Liver (tissue), 9 donors: ENCODE measurements around the gene RPS27A. TPM values are rescaled to one million over a fixed set of nuclear protein-coding genes. Genes with fewer than 3 reads are reported as not detected.

Experiments
- DNase-seq: peaks from one replicate; pipeline ENCODE4 v3.0.0-alpha.2; 2017; ENCODE audit warnings: low spot score
- H3K27ac ChIP-seq, 2 donors: one replicate each; pipeline ENCODE4 v1.7.0; 2013; ENCODE audit warnings: inconsistent platforms in 2 of 2, low read length in 2 of 2, control low read depth in 1 of 2, low read depth in 1 of 2, mild to moderate bottlenecking in 1 of 2
- H3K27me3 ChIP-seq, 4 donors: one replicate each; pipeline versions ENCODE4 v1.6.1 to v1.7.0; 2013; ENCODE audit warnings: low read length in 3 of 4, inconsistent platforms in 1 of 4, mild to moderate bottlenecking in 1 of 4, moderate library complexity in 1 of 4; ENCODE audit not compliant: control insufficient read depth in 4 of 4, insufficient read depth in 4 of 4
- H3K36me3 ChIP-seq, 4 donors: one replicate each; pipeline versions ENCODE4 v1.6.1 to v1.7.0; 2013; ENCODE audit warnings: low read length in 3 of 4, mild to moderate bottlenecking in 3 of 4, low read depth in 1 of 4, moderate library complexity in 1 of 4; ENCODE audit not compliant: control insufficient read depth in 4 of 4, insufficient read depth in 3 of 4
- H3K4me1 ChIP-seq, 4 donors: one replicate each; pipeline versions ENCODE4 v1.6.1 to v1.7.0; 2013; ENCODE audit warnings: low read length in 3 of 4, mild to moderate bottlenecking in 3 of 4, moderate library complexity in 1 of 4; ENCODE audit not compliant: control insufficient read depth in 4 of 4, insufficient read depth in 4 of 4
- H3K4me3 ChIP-seq, 3 donors: one replicate each; pipeline versions ENCODE4 v1.6.1 to v1.7.0; 2013; ENCODE audit warnings: low read length in 3 of 3, control low read depth in 1 of 3, low read depth in 1 of 3, mild to moderate bottlenecking in 1 of 3
- H3K9ac ChIP-seq, 2 donors: one replicate each; pipeline ENCODE4 v1.7.0; 2013; ENCODE audit warnings: low read length in 2 of 2, mild to moderate bottlenecking in 2 of 2, moderate library complexity in 2 of 2, control low read depth in 1 of 2, low read depth in 1 of 2
- H3K9me3 ChIP-seq, 4 donors: one replicate each; pipeline versions ENCODE4 v1.6.1 to v1.7.0; 2013; ENCODE audit warnings: low read length in 3 of 4; ENCODE audit not compliant: control insufficient read depth in 4 of 4
- CTCF ChIP-seq: fragments of 150-350 bp; IDR thresholded peaks from 2 replicates; pipeline ENCODE4 v1.5.1; 2017; ENCODE audit warnings: improper control_type of control experiment, low read depth, low read length; ENCODE audit not compliant: missing input control
- EGR1 ChIP-seq, 2 donors: IDR thresholded peaks; 2 replicates each; pipeline ENCODE4 v1.6.1; 2016 to 2018; ENCODE audit warnings: antibody characterized with exemption in 2 of 2, low read depth in 2 of 2
- FOXA2 ChIP-seq: IDR thresholded peaks from 2 replicates; pipeline ENCODE4 v1.6.1; 2016; ENCODE audit warnings: antibody characterized with exemption
- HNF4G ChIP-seq: IDR thresholded peaks from 2 replicates; pipeline ENCODE4 v1.6.1; 2016; ENCODE audit warnings: antibody characterized with exemption
- JUND ChIP-seq, 2 donors: IDR thresholded peaks; 2 replicates each; pipeline ENCODE4 v1.6.1; 2016; ENCODE audit warnings: antibody characterized with exemption in 2 of 2
- NR2F2 ChIP-seq: IDR thresholded peaks from 2 replicates; pipeline ENCODE4 v1.6.1; 2016; ENCODE audit warnings: antibody characterized with exemption
- RXRA ChIP-seq, 2 donors: IDR thresholded peaks; 2 replicates each; pipeline ENCODE4 v1.6.1; 2017 to 2018; ENCODE audit warnings: antibody characterized with exemption in 2 of 2, mild to moderate bottlenecking in 1 of 2
- TAF1 ChIP-seq: conservative IDR thresholded peaks from 2 replicates; pipeline ENCODE4 v1.6.1; 2016; ENCODE audit warnings: antibody characterized with exemption, mild to moderate bottlenecking
- YY1 ChIP-seq: IDR thresholded peaks from 2 replicates; pipeline ENCODE4 v1.6.1; 2016; ENCODE audit warnings: antibody characterized with exemption, mild to moderate bottlenecking
- WGBS: extraction: QIAGEN DNeasy Blood & Tissue Kit; methylation state at CpG from one replicate; pipeline ENCODE4 v1.1.7; 2013; 5-methylcytosine and 5-hydroxymethylcytosine counted together
- polyA plus RNA-seq, 2 donors: library from polyadenylated mRNA; stranded (reverse) in 1 of 2; unstranded in 1 of 2; fragments of 200-250 nt in 1 of 2; fragments of >200 nt in 1 of 2; fragmentation: Nextera tagmentation in 1 of 2; extraction: Ambion mirVana in 1 of 2; gene quantifications; one replicate each; pipeline versions ENCODE4 v1.2.1 to v1.2.3, GENCODE V29; 2013 to 2015
- total RNA-seq, 2 donors: library from RNA; depleted of rRNA; stranded (reverse); fragments of >200 nt; gene quantifications; one replicate each; pipeline ENCODE4 v1.2.3, GENCODE V29; 2014
- TF ChIP-seq, protein P1 (sequence below): IDR thresholded peaks from 2 replicates; pipeline ENCODE4 v1.6.1; 2016; ENCODE audit warnings: antibody characterized with exemption, mild to moderate bottlenecking
- TF ChIP-seq, protein P2 (sequence below): IDR thresholded peaks from 2 replicates; pipeline ENCODE4 v1.6.1; 2016; ENCODE audit warnings: antibody characterized with exemption
- donor health status: healthy.
- donor health status: healthy.
- donor health status: healthy.
- donor health status: healthy.
- donor health status: healthy.

Gene RPS27A
- total and polyA plus RNA-seq, 4 donors, result 225 to 655 (median 490) TPM

DNA sequence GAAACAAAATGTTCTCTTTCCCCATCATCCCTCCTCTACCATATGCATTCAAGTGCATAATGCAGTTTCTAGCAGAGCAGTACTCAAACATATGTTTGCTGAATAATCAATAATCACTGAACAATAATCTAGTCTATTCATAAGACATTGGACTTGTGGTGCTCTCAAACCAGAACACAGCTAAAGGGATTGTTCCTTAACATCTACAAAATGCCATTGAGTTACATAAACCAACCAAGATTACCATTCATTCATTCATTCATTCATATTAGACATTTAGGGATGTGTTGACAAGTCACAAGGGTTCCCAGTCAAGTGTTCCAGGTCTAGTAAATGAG lies 4.3 kb upstream of the RPS27A start:
- H3K27ac ChIP-seq, result no peak overlapping the region
- TF ChIP-seq RXRA (IDR thresholded peaks at IDR 0.05), result no peak
- no peak for TF ChIP-seq NR2F2
- no peak for TF ChIP-seq EGR1 (IDR thresholded peaks at IDR 0.05; ENCODE audit: low read depth in 2 of 2)
- no peak for TF ChIP-seq JUND (IDR thresholded peaks at IDR 0.05)
- no peak for TF ChIP-seq CTCF
- TF ChIP-seq, protein P1, sequence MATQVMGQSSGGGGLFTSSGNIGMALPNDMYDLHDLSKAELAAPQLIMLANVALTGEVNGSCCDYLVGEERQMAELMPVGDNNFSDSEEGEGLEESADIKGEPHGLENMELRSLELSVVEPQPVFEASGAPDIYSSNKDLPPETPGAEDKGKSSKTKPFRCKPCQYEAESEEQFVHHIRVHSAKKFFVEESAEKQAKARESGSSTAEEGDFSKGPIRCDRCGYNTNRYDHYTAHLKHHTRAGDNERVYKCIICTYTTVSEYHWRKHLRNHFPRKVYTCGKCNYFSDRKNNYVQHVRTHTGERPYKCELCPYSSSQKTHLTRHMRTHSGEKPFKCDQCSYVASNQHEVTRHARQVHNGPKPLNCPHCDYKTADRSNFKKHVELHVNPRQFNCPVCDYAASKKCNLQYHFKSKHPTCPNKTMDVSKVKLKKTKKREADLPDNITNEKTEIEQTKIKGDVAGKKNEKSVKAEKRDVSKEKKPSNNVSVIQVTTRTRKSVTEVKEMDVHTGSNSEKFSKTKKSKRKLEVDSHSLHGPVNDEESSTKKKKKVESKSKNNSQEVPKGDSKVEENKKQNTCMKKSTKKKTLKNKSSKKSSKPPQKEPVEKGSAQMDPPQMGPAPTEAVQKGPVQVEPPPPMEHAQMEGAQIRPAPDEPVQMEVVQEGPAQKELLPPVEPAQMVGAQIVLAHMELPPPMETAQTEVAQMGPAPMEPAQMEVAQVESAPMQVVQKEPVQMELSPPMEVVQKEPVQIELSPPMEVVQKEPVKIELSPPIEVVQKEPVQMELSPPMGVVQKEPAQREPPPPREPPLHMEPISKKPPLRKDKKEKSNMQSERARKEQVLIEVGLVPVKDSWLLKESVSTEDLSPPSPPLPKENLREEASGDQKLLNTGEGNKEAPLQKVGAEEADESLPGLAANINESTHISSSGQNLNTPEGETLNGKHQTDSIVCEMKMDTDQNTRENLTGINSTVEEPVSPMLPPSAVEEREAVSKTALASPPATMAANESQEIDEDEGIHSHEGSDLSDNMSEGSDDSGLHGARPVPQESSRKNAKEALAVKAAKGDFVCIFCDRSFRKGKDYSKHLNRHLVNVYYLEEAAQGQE, result no peak
- no peak for TF ChIP-seq YY1
- TF ChIP-seq, protein P2, sequence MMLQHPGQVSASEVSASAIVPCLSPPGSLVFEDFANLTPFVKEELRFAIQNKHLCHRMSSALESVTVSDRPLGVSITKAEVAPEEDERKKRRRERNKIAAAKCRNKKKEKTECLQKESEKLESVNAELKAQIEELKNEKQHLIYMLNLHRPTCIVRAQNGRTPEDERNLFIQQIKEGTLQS, result no peak
- no peak for TF ChIP-seq FOXA2
- no peak for TF ChIP-seq TAF1
- H3K4me1 ChIP-seq, result peaks cover 0 to 14% (median 6%) of the 10 kb centered on the region in 4 donors
- H3K36me3 ChIP-seq, result peaks cover 0 to 2% (median 0%) of the 10 kb centered on the region in 4 donors
- no peak overlapping the region for H3K4me3 ChIP-seq
- H3K9me3 ChIP-seq, result no peaks in the 10 kb centered on the region
- no peaks in the 10 kb centered on the region for H3K27me3 ChIP-seq
- DNase-seq, result no peak
- H3K9ac ChIP-seq, result no peak overlapping the region

DNA sequence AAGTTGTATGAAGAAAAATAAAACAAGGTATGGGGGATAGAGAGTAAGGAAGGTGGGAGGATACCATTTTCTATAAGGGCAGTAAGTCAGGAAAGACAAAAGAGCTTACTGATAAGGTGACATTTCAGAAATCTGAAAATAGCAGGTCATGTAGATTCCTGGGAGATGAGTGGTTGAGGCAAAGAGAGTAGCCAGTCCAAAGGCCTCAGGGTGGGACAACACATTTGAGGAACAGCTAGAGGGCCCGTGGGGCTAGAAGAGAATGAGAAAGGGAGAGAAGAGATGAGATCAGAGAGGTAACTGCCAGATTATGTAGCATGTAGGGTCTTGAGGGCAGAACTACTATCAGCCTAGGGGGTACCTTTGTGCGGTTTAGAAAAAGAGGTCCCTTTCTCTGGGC lies 3.3 kb upstream of the RPS27A start:
- Histone ChIP-seq H3K9ac (no peak overlapping the region), H3K4me1 (peaks cover under 1 to 21% (median 11%) of the 10 kb centered on the region in 4 donors), H3K9me3 (no peaks in the 10 kb centered on the region), H3K36me3 (peaks cover 0 to 3% (median 1%) of the 10 kb centered on the region in 4 donors), H3K27ac (no peak overlapping the region), H3K27me3 (no peaks in the 10 kb centered on the region), H3K4me3 (no peak overlapping the region)
- no peak for DNase-seq
- TF ChIP-seq RXRA (IDR thresholded peaks at IDR 0.05) (no peak), HNF4G (no peak)
- 97% methylated on average over 2 of the region's 2 CpGs for WGBS

DNA sequence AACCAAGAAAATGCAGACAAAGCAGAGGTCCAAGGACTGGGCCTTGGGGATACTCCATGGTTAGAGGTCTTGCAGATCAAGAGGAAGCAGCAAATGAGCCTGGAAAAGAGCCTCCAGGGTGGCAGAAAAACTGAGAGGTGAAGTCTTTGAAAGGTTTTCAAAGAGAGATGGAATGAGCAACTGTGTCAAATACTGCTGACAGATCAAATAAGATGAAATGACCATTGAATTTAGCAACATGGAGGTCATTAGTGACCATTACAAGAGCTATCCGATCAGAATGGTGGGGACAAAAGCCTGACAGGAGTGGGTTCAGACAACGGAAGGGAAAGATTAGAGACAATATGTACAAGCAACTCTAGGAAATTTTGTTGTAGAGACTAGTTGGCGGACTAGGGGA lies 1.9 kb upstream of the RPS27A start:
- peaks cover 2 to 21% (median 11%) of the 10 kb centered on the region in 4 donors for H3K4me1 ChIP-seq
- peaks cover 6 to 14% (median 11%) of the 10 kb centered on the region in 4 donors for H3K36me3 ChIP-seq
- 97% methylated on average over 3 of the region's 3 CpGs for WGBS
- no peaks in the 10 kb centered on the region for H3K9me3 ChIP-seq
- H3K27ac ChIP-seq, result no peak overlapping the region
- TF ChIP-seq, protein P1, result no peak
- H3K9ac ChIP-seq, result no peak overlapping the region
- H3K27me3 ChIP-seq, result no peaks in the 10 kb centered on the region
- DNase-seq, result no peak
- no peak overlapping the region for H3K4me3 ChIP-seq
